Epithelial cell of prostate (primary cell): ENCODE measurements around the gene APOL1.
"Not testable (repeated sequence)": the region's sequence is repeated elsewhere in the genome, so short reads cannot be mapped to it uniquely, and the experiment has no call there.

ENCODE experiments used
- DNase-seq: peaks from one replicate; pipeline ENCODE4 v3.0.0-alpha.2; 2011; ENCODE audit warnings: low read depth, low spot score
- H3K27ac ChIP-seq: fragments of 450-650 bp; 2 replicates; pipeline ENCODE4 v1.5.1; 2017; ENCODE audit warnings: mild to moderate bottlenecking

The APOL1 gene

GRCh38 chr22:36239401-36240171 is 13.3 kb upstream of the APOL1 start, which contains the start of gene APOL2:
APOL2 (minus strand) TSS chr22:36239527; CDS start chr22:36233162, 6,365 bp downstream.
- peak; percentile 79 for DNase-seq
- H3K27ac ChIP-seq = peak within 1 kb of the TSS; percentile 73

DNA sequence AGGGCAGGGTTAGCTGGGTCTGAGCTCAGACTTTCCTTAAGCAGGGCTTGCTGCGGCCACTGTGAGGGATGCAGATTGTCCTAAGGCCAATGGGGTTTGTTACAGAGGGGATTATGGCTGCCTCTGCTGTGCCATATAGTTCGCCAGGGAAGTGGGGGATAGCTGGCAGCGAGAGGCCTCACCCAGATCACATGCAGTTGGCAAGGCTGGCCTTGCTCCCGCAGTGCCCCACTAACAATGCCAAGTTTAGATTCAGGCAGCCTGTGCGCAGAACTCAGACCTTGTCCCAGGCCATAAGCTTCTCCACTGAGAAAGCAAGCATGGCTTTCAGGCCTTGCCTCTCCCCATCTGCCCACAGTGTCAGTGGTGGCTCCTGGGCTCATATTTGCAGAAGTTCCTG is 8.9 kb upstream of the APOL1 start:
- DNase-seq = no peak
- no peak overlapping the region for H3K27ac ChIP-seq

- no peak for DNase-seq
- no peak overlapping the region for H3K27ac ChIP-seq
Measured at GRCh38 chr22:36244522-36245391, 8.2 kb upstream of the APOL1 start.

- H3K27ac ChIP-seq = no peak overlapping the region
- no peak for DNase-seq
Measured at GRCh38 chr22:36245805-36246356, 7.1 kb upstream of the APOL1 start.

DNA sequence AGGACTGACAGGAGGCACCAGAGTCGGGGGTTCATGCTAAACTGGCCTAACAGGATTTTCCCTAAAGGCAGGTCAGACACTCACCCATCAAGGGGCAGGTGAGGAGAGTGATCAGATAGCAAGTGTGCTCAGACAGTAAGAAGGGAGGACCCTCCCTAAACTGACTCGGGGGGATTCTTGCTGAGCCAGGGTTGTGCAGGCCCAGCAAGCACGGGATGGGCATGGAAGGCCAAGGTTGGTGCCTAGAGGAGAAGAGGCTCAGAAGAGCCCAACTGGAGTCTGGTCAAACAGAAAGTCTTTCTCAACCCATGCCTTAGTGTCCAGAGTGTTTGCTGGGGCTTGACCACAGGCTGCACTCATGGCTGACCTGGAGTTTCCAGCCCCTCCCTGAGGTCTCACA is 6.2 kb upstream of the APOL1 start:
- no peak overlapping the region for H3K27ac ChIP-seq
- no peak for DNase-seq

GRCh38 chr22:36247955-36248354 is 5.0 kb upstream of the APOL1 start:
- H3K27ac ChIP-seq = no peak overlapping the region
- DNase-seq = no peak

GRCh38 chr22:36249160-36249559 is 3.8 kb upstream of the APOL1 start:
- peak overlapping the region; percentile 83 for H3K27ac ChIP-seq
- no peak for DNase-seq

- H3K27ac ChIP-seq = peak overlapping the region; percentile 83
- DNase-seq = peak; percentile 36
Measured at GRCh38 chr22:36250292-36250960, 2.5 kb upstream of the APOL1 start.

DNA sequence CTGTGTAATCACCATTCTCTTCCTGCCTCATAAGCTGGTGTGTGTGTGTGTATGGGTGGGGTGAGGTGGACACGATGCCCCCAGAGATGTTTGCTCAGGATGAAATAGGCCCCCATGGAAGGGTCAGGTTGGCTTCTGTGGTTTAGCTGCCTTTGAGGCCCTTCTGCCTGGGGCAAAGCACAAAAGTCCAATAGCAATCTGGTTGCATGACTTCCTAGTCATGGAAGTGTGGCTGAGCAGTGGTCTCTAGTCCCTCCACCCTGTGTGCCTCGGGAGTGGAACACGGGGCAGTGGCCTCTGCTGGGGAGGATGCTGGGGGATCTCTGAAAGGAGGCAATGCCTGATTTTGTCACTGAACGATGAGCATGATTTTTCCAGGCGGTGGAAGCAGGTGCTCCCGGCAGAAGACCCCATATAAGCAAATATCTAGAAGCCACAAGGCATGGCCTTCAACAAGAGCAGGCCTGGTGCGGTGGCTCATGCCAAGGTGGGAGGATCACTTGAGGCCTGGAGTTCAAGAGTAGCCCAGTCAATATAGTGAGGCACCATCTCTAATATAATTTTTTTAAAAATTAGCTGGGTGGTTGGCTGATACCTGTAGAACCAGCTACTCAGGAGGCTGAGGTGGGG is 839 bp upstream of the APOL1 start:
- H3K27ac ChIP-seq, DNase-seq: not testable (repeated sequence)

- no peak overlapping the region for H3K27ac ChIP-seq
- no peak for DNase-seq
Measured at GRCh38 chr22:36253523-36254490, 874 bp downstream of the APOL1 start.

- not testable (repeated sequence) for DNase-seq, H3K27ac ChIP-seq
Measured at GRCh38 chr22:36255572-36255971, 2.6 kb downstream of the APOL1 start.

DNA sequence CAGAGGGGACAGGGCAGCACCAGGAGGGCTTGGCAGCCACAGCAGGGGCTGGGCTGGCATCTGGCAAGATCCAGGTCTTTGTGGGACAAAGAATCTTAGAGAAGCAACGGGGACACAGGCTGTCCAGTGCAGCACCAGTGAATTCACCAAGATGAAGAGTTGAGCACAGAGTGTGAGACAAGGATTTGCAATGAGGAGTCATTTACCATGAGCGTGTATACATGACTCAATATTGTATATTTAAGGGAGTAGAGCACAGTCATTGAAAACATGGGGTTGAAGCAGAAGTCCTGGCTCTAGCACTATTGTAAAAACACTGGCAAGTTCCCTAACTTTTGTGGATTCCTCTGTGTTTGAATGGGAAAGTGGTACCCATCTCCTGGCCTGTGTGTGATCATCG is 3.5 kb downstream of the APOL1 start:
- DNase-seq = no peak
- H3K27ac ChIP-seq = no peak overlapping the region

- no peak for DNase-seq
- no peak overlapping the region for H3K27ac ChIP-seq
Measured at GRCh38 chr22:36257308-36257707, 4.4 kb downstream of the APOL1 start.

GRCh38 chr22:36257948-36258670 is 5.2 kb downstream of the APOL1 start:
- no peak overlapping the region for H3K27ac ChIP-seq
- no peak for DNase-seq

DNA sequence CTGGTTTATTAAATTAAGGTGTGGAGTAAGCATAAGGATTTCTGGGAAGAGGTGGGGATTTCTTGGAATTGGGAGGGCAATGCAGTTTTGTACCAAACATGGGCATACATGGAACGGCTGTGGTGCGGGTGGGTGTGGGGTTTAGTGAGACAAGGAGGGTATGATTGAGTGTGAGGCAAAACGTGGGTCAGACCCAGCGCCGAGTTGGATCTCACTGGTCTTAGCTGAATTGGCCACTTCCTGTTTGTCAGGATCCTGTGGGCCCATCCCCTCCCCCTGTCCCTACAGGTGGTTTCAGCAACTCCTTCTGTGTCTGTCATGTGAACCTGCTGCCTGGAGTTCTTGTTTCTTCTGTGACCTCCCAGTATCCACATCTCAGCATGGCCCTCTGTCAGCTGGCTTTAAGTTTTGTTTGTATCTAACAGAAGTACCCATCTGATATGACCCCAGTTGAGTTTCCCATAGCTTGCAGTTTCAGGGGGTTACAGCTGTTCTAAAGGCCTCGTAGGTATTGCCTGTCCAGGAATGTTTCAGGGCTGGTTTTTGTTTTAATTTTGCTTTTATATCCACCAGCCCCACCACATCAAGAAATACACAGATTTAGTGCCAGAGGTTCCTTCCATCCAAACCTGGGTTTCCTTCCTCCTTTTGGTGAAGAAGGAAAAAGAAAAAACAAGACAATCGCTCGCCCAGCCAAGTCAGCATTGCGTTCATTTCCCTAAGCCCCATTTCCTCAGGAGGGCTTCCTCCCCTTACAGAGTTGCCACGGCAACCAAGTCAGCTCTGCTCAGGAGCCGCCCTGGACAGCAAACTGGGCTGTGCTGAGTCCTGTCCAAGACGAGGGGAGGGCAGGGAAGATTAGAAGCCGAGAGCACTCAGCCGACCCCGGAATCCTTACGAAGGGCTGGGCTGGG is 6.0 kb downstream of the APOL1 start:
- DNase-seq = no peak
- no peak overlapping the region for H3K27ac ChIP-seq

GRCh38 chr22:36259615-36260300 is 6.8 kb downstream of the APOL1 start:
- no peak overlapping the region for H3K27ac ChIP-seq
- no peak for DNase-seq

GRCh38 chr22:36261675-36262074 is 8.7 kb downstream of the APOL1 start:
- not testable (repeated sequence) for H3K27ac ChIP-seq, DNase-seq
